H1 (cell line): ENCODE results near the gene SEC16A. TPM values are rescaled to one million over a fixed set of nuclear protein-coding genes. Genes with fewer than 3 reads are reported as not detected.

Source experiments
- CTCF ChIA-PET: fragments of 300-600 bp; sonication (Branson Sonifier 250); formaldehyde crosslinking; loops from one replicate; lab custom pipeline; 2021; ENCODE audit not compliant: partially characterized antibody; lab: Charles Lee
- POLR2A ChIA-PET: fragments of 300-600 bp; sonication (Branson Sonifier 250); formaldehyde crosslinking; loops from one replicate; lab custom pipeline; 2021; ENCODE audit warnings: inconsistent platforms; ENCODE audit not compliant: partially characterized antibody; lab: Charles Lee
- DNase-seq, 2 experiments: peaks; one replicate each; pipeline versions ENCODE4 v3.0.0 to v3.0.0-alpha.2; 2010 to 2022; ENCODE audit warnings: low spot score in 2 of 2, low read depth in 1 of 2, mixed read lengths in 1 of 2
- FAIRE-seq: peaks from 2 replicates; lab custom pipeline; 2011; peaks lifted over from hg19 to GRCh38; lab: Jason Lieb, UNC
- H2AFZ ChIP-seq: 2 replicates; pipeline ENCODE4 v1.8.1; 2012; ENCODE audit warnings: low read length, inconsistent platforms
- H2AK5ac ChIP-seq: 2 replicates; pipeline ENCODE4 v1.6.1; 2013; ENCODE audit warnings: low read depth, low read length
- H2BK120ac ChIP-seq: replicated peaks from 2 replicates; pipeline ENCODE3; 2013; ENCODE audit warnings: low read depth, low read length, inconsistent platforms
- H2BK12ac ChIP-seq: 2 replicates; pipeline ENCODE4 v1.6.1; 2013; ENCODE audit warnings: low read depth, low read length
- H2BK15ac ChIP-seq: 2 replicates; pipeline ENCODE4 v1.6.1; 2013; ENCODE audit warnings: low read length
- H2BK20ac ChIP-seq: 2 replicates; pipeline ENCODE4 v1.6.1; 2013; ENCODE audit warnings: low read length
- H2BK5ac ChIP-seq: 2 replicates; pipeline ENCODE4 v1.6.1; 2013; ENCODE audit warnings: low read depth, low read length
- H3K14ac ChIP-seq: 2 replicates; pipeline ENCODE4 v1.6.1; 2013; ENCODE audit warnings: inconsistent platforms; ENCODE audit not compliant: insufficient read length
- H3K18ac ChIP-seq: 2 replicates; pipeline ENCODE4 v1.6.1; 2013; ENCODE audit warnings: low read length; ENCODE audit errors: extremely low read depth
- H3K23ac ChIP-seq: 2 replicates; pipeline ENCODE4 v1.6.1; 2013; ENCODE audit warnings: inconsistent platforms; ENCODE audit not compliant: insufficient read length
- H3K23me2 ChIP-seq: 2 replicates; pipeline ENCODE4 v1.6.1; 2013; ENCODE audit warnings: low read depth, low read length
- H3K27ac ChIP-seq: 2 replicates; pipeline ENCODE4 v1.6.1; 2011; ENCODE audit warnings: low read depth, low read length, inconsistent platforms
- H3K27me3 ChIP-seq, 4 experiments: replicated peaks in 1 of 4; 1 replicate in 1 of 4; 2 replicates in 3 of 4; pipeline versions ENCODE4 v1.6.1 to v1.8.1; 2011 to 2013; ENCODE audit warnings: low read length in 3 of 4, mild to moderate bottlenecking in 3 of 4, inconsistent platforms in 2 of 4, mixed read lengths in 2 of 4, moderate library complexity in 1 of 4; ENCODE audit not compliant: control insufficient read depth in 3 of 4, insufficient read depth in 3 of 4; ENCODE audit errors: extremely low read depth in 1 of 4
- H3K36me3 ChIP-seq, 4 experiments: 2 replicates each; pipeline versions ENCODE4 v1.6.1 to v1.8.1; 2011 to 2013; ENCODE audit warnings: mild to moderate bottlenecking in 4 of 4, low read length in 3 of 4, moderate library complexity in 2 of 4, control low read depth in 1 of 4, inconsistent platforms in 1 of 4; ENCODE audit not compliant: insufficient read depth in 4 of 4, control insufficient read depth in 2 of 4
- H3K4ac ChIP-seq: replicated peaks from 2 replicates; pipeline ENCODE3; 2013; ENCODE audit warnings: low read length, low read depth, mixed read lengths, inconsistent platforms; ENCODE audit not compliant: insufficient read length
- H3K4me1 ChIP-seq, 4 experiments: replicated peaks in 1 of 4; 1 replicate in 1 of 4; 2 replicates in 3 of 4; pipeline versions ENCODE4 v1.6.1 to v1.8.1; 2011 to 2013; ENCODE audit warnings: low read length in 3 of 4, inconsistent platforms in 2 of 4, mixed read lengths in 1 of 4; ENCODE audit not compliant: insufficient read depth in 4 of 4, control insufficient read depth in 3 of 4
- H3K4me2 ChIP-seq, 2 experiments: 2 replicates each; pipeline versions ENCODE4 v1.6.1 to v1.8.1; 2011 to 2013; ENCODE audit warnings: low read depth in 2 of 2, low read length in 2 of 2, control low read depth in 1 of 2, inconsistent platforms in 1 of 2, mild to moderate bottlenecking in 1 of 2; ENCODE audit not compliant: insufficient read depth in 1 of 2
- H3K4me3 ChIP-seq, 4 experiments: fragments of 200-600, 300-600 bp in 1 of 4; sonication (generic), shearing (Covaris generic), sonication (Bioruptor Twin) in 1 of 4; 2 replicates each; pipeline versions ENCODE4 v1.5.1 to v1.8.1; 2011 to 2016; ENCODE audit warnings: low read length in 4 of 4, low read depth in 3 of 4, control low read depth in 2 of 4, inconsistent platforms in 2 of 4, mild to moderate bottlenecking in 2 of 4, mixed read lengths in 1 of 4, moderate library complexity in 1 of 4; ENCODE audit not compliant: insufficient read depth in 2 of 4; ENCODE audit errors: extremely low read depth in 1 of 4
- H3K56ac ChIP-seq: replicated peaks from 2 replicates; pipeline ENCODE3; 2013; ENCODE audit warnings: low read depth, mild to moderate bottlenecking, mixed read lengths, low read length, inconsistent platforms; ENCODE audit not compliant: insufficient read length
- H3K79me1 ChIP-seq: 2 replicates; pipeline ENCODE4 v1.6.1; 2013; ENCODE audit warnings: low read depth, low read length, control low read depth
- H3K79me2 ChIP-seq, 2 experiments: 2 replicates each; pipeline versions ENCODE4 v1.6.1 to v1.8.1; 2012 to 2013; ENCODE audit warnings: low read length in 2 of 2, mild to moderate bottlenecking in 2 of 2, inconsistent platforms in 1 of 2; ENCODE audit not compliant: insufficient read depth in 2 of 2, control insufficient read depth in 1 of 2
- H3K9ac ChIP-seq, 4 experiments: replicated peaks in 1 of 4; 1 replicate in 1 of 4; 2 replicates in 3 of 4; pipeline versions ENCODE4 v1.6.1 to v1.8.1; 2011 to 2013; ENCODE audit warnings: low read depth in 3 of 4, low read length in 3 of 4, control low read depth in 2 of 4, mild to moderate bottlenecking in 2 of 4, moderate library complexity in 2 of 4, inconsistent platforms in 1 of 4; ENCODE audit errors: extremely low read depth in 1 of 4
- H3K9me3 ChIP-seq, 2 experiments: 2 replicates each; pipeline versions ENCODE4 v1.6.1 to v1.8.1; 2012 to 2013; ENCODE audit warnings: mild to moderate bottlenecking in 2 of 2, moderate library complexity in 2 of 2, control low read depth in 1 of 2, inconsistent platforms in 1 of 2, low read depth in 1 of 2, low read length in 1 of 2, mixed read lengths in 1 of 2; ENCODE audit not compliant: insufficient read depth in 2 of 2
- H4K20me1 ChIP-seq, 2 experiments: replicated peaks in 1 of 2; 2 replicates each; pipeline versions ENCODE3 to v1.8.1; 2011 to 2013; ENCODE audit warnings: inconsistent platforms in 2 of 2, low read length in 2 of 2, mild to moderate bottlenecking in 1 of 2; ENCODE audit not compliant: insufficient read depth in 2 of 2, control insufficient read depth in 1 of 2
- H4K5ac ChIP-seq: 2 replicates; pipeline ENCODE4 v1.6.1; 2013; ENCODE audit warnings: low read length, low read depth, mixed read lengths, inconsistent platforms; ENCODE audit not compliant: insufficient read length
- H4K8ac ChIP-seq: 2 replicates; pipeline ENCODE4 v1.8.0; 2013; ENCODE audit warnings: mild to moderate bottlenecking, moderate library complexity, low read length, inconsistent platforms; ENCODE audit not compliant: insufficient read depth; ENCODE audit errors: extremely low read depth
- H4K91ac ChIP-seq: replicated peaks from 2 replicates; pipeline ENCODE3; 2013; ENCODE audit warnings: low read length, mixed read lengths, inconsistent platforms; ENCODE audit not compliant: insufficient read length
- BCL11A ChIP-seq, 2 experiments: IDR thresholded peaks; one replicate each; pipeline ENCODE4 v1.6.1; 2011; ENCODE audit warnings: low read depth in 2 of 2, low read length in 2 of 2, mild to moderate bottlenecking in 2 of 2
- EP300 ChIP-seq, 2 experiments: IDR thresholded peaks; 1 replicate in 1 of 2; 2 replicates in 1 of 2; pipeline ENCODE4 v1.6.1; 2011 to 2012; ENCODE audit warnings: low read depth in 2 of 2, low read length in 2 of 2, mild to moderate bottlenecking in 2 of 2, borderline replicate concordance in 1 of 2, inconsistent platforms in 1 of 2, moderate library complexity in 1 of 2
- KDM4A ChIP-seq: IDR thresholded peaks from one replicate; pipeline ENCODE4 v1.7.1; 2012; ENCODE audit warnings: low read depth, mild to moderate bottlenecking, moderate library complexity, low read length, inconsistent platforms; ENCODE audit not compliant: severe bottlenecking
- NRF1 ChIP-seq: IDR thresholded peaks from 2 replicates; pipeline ENCODE4 v1.6.1; 2011; ENCODE audit warnings: mild to moderate bottlenecking, low read depth, low read length, improper control_type of control experiment
- SIX5 ChIP-seq: IDR thresholded peaks from 2 replicates; pipeline ENCODE4 v1.6.1; 2011; ENCODE audit warnings: mild to moderate bottlenecking, low read depth, low read length
- SUZ12 ChIP-seq: fragments of 200-600 bp; sonication (generic); IDR thresholded peaks from 2 replicates; pipeline ENCODE4 v1.6.1; 2012; ENCODE audit warnings: mild to moderate bottlenecking, inconsistent platforms, low read length, moderate library complexity, mixed read lengths
- WGBS, 2 experiments: shearing (Covaris generic) in 1 of 2; methylation state at CpG; one replicate each; pipeline versions ENCODE4 v1.1.6 to v1.1.7; 2013 to 2015; ENCODE audit warnings: low lambda C conversion rate in 2 of 2, mixed read lengths in 2 of 2, inconsistent platforms in 1 of 2, low coverage in 1 of 2, missing lambda C conversion rate in 1 of 2; ENCODE audit not compliant: insufficient replicate concordance in 2 of 2, insufficient coverage in 1 of 2, insufficient read length in 1 of 2; ENCODE audit errors: extremely low coverage in 1 of 2, missing lambda C conversion rate in 1 of 2; 5-methylcytosine and 5-hydroxymethylcytosine counted together
- polyA plus RNA-seq, 7 experiments: library from polyadenylated mRNA; depleted of rRNA in 3 of 7; stranded (reverse) in 5 of 7; unstranded in 2 of 7; fragments of >200 nt in 5 of 7; fragments of 200-250 nt in 2 of 7; gene quantifications; 1 replicate in 5 of 7; 2 replicates in 1 of 7; 4 replicates in 1 of 7; pipeline versions ENCODE4 v1.2.1 to v1.2.3, GENCODE V29; 2011 to 2013; ENCODE audit warnings: missing spikeins in 2 of 7, mixed read lengths in 2 of 7
- total RNA-seq: library from RNA; stranded (reverse); fragmentation: NEBNext Ultra II Directional; extraction: Animal tissue kit (Norgen Biotek cat#: 25700); gene quantifications from 2 replicates; pipeline ENCODE4 v1.2.1, GENCODE V29; 2021
- TF ChIP-seq, protein P1 (sequence below), 3 experiments: IDR thresholded peaks; 1 replicate in 2 of 3; 2 replicates in 1 of 3; pipeline versions ENCODE4 v1.5.1 to v1.6.1; 2011; ENCODE audit warnings: low read length in 3 of 3, mild to moderate bottlenecking in 3 of 3, inconsistent platforms in 2 of 3, low read depth in 1 of 3, moderate library complexity in 1 of 3; ENCODE audit not compliant: insufficient read depth in 1 of 3; ENCODE audit errors: control extremely low read depth in 1 of 3

Gene SEC16A
- total and polyA plus RNA-seq, 2 of the 8 experiments (the other 6 are each of a cell fraction or from before 2014, with no cell fraction given): 21.6 to 49.0 TPM

DNA sequence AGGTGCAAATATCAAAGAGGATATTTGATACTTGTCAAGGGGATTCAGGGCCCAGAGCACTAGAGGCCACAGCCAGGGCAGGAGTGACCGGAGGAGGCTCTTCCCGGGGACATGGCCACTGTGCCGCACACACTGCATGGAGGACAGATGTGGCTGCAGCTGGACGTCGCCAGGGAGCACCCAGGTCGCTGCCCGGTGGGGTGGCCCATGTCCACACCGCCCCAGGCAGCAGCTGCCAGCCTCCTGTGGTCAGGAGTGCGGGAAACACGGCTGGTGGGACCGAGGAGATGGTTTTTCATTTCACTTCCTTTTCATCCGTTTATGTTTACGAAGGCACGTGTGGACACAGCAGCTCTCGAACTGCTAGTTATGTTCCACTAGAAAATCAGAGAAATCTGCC lies 15.1 kb downstream of the SEC16A start:
- POLR2A ChIA-PET: interaction anchor here (1.0 to 1.5 kb wide), 3 partner anchors 12 to 66 kb away, joined by 3 to 5 read pairs (median 4); no protein-coding TSS in a partner anchor
- H3K56ac ChIP-seq: no peak overlapping the region
- H3K9ac ChIP-seq: no peak overlapping the region
- no peaks in the 10 kb centered on the region for H3K23me2 ChIP-seq
- H2BK5ac ChIP-seq: no peak overlapping the region
- no peak overlapping the region for H3K23ac ChIP-seq
- no peak overlapping the region for H3K27ac ChIP-seq
- H4K8ac ChIP-seq: no peak overlapping the region
- no peak overlapping the region for H2BK20ac ChIP-seq
- H3K4me3 ChIP-seq: no peak overlapping the region
- no peak overlapping the region for H4K5ac ChIP-seq
- no peak overlapping the region for H3K18ac ChIP-seq
- no peak overlapping the region for H3K14ac ChIP-seq
- H3K4ac ChIP-seq: no peak overlapping the region
- peaks cover 46 to 80% (median 75%) of the 10 kb centered on the region in 4 experiments for H3K36me3 ChIP-seq
- no peaks in the 10 kb centered on the region for H3K4me1 ChIP-seq
- peaks cover 0 to 25% of the 10 kb centered on the region in 2 experiments; a peak in 2 of 4 replicates for H3K79me2 ChIP-seq
- H3K79me1 ChIP-seq: peaks cover 3% of the 10 kb centered on the region
- CTCF ChIA-PET: no interaction called here
- no peak for FAIRE-seq
- H2BK120ac ChIP-seq: no peak overlapping the region
- no peak overlapping the region for H4K91ac ChIP-seq
- 94% methylated on average over 15 of the region's 15 CpGs; no CpG with 5 or more reads in 1 of the 2 experiments for WGBS, 2 experiments
- no peak overlapping the region for H3K4me2 ChIP-seq
- H2BK15ac ChIP-seq: no peak overlapping the region
- no peaks in the 10 kb centered on the region for H3K9me3 ChIP-seq
- H2AK5ac ChIP-seq: no peak overlapping the region
- peaks cover 11 to 34% of the 10 kb centered on the region in 2 experiments for H4K20me1 ChIP-seq
- TF ChIP-seq SIX5 (no peak), EP300 (IDR thresholded peaks at IDR 0.05; ENCODE audit: borderline replicate concordance in 1 of 2, low read depth in 2 of 2, low read length in 2 of 2) (no peak), BCL11A (IDR thresholded peaks at IDR 0.05; ENCODE audit: low read depth in 2 of 2, low read length in 2 of 2) (no peak), SUZ12 (no peak), NRF1 (no peak), KDM4A (no peak)
- TF ChIP-seq, protein P1, sequence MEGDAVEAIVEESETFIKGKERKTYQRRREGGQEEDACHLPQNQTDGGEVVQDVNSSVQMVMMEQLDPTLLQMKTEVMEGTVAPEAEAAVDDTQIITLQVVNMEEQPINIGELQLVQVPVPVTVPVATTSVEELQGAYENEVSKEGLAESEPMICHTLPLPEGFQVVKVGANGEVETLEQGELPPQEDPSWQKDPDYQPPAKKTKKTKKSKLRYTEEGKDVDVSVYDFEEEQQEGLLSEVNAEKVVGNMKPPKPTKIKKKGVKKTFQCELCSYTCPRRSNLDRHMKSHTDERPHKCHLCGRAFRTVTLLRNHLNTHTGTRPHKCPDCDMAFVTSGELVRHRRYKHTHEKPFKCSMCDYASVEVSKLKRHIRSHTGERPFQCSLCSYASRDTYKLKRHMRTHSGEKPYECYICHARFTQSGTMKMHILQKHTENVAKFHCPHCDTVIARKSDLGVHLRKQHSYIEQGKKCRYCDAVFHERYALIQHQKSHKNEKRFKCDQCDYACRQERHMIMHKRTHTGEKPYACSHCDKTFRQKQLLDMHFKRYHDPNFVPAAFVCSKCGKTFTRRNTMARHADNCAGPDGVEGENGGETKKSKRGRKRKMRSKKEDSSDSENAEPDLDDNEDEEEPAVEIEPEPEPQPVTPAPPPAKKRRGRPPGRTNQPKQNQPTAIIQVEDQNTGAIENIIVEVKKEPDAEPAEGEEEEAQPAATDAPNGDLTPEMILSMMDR (IDR thresholded peaks at IDR 0.05; ENCODE audit: control extremely low read depth in 1 of 3, insufficient read depth in 1 of 3, low read depth in 1 of 3, low read length in 3 of 3): no peak
- TF ChIP-seq, all 59 proteins: peak for 0
- no peaks in the 10 kb centered on the region for H3K27me3 ChIP-seq
- DNase-seq: no peak
- H2AFZ ChIP-seq: no peak overlapping the region
- H2BK12ac ChIP-seq: no peak overlapping the region
